OCI-LY1 (cell line): ENCODE results near the gene ZNF79.

Experiments used
- H2AFZ ChIP-seq: fragments of 200-600 bp; sonication (generic), shearing (Covaris generic); 2 replicates; pipeline ENCODE4 v1.6.0; 2014; ENCODE audit warnings: antibody characterized with exemption, mild to moderate bottlenecking, low read length
- H3F3A ChIP-seq: fragments of 200-600 bp; sonication (generic), shearing (Covaris generic); 2 replicates; pipeline ENCODE4 v1.6.0; 2014; ENCODE audit warnings: mild to moderate bottlenecking, antibody characterized with exemption, low read length, moderate library complexity; ENCODE audit not compliant: insufficient read depth
- H3K27ac ChIP-seq: fragments of 200-600 bp; sonication (generic); 2 replicates; pipeline ENCODE4 v1.5.1; 2014; ENCODE audit warnings: low read length, mixed run types, mild to moderate bottlenecking, low read depth; ENCODE audit not compliant: poor library complexity, severe bottlenecking
- H3K27me3 ChIP-seq: fragments of 200-600 bp; sonication (generic); 2 replicates; pipeline ENCODE4 v1.6.0; 2014; ENCODE audit warnings: antibody characterized with exemption, mild to moderate bottlenecking, low read length, moderate library complexity; ENCODE audit not compliant: insufficient read depth
- H3K36me3 ChIP-seq: fragments of 200-600 bp; sonication (generic); 2 replicates; pipeline ENCODE4 v1.6.1; 2014; ENCODE audit warnings: mild to moderate bottlenecking, antibody characterized with exemption, low read length, moderate library complexity, mixed read lengths; ENCODE audit not compliant: insufficient read depth
- H3K4me1 ChIP-seq: fragments of 200-600 bp; sonication (generic); 2 replicates; pipeline ENCODE4 v1.5.1; 2014; ENCODE audit warnings: mild to moderate bottlenecking, low read length, moderate library complexity; ENCODE audit not compliant: insufficient read depth, severe bottlenecking
- H3K4me2 ChIP-seq: fragments of 200-600 bp; sonication (generic), shearing (Covaris generic); 2 replicates; pipeline ENCODE4 v1.6.1; 2014; ENCODE audit warnings: low read length
- H3K4me3 ChIP-seq: fragments of 200-600 bp; sonication (generic); 2 replicates; pipeline ENCODE4 v1.5.1; 2014; ENCODE audit warnings: low read length, low read depth, mild to moderate bottlenecking, mixed read lengths; ENCODE audit not compliant: poor library complexity, severe bottlenecking
- H3K79me2 ChIP-seq: fragments of 200-600 bp; shearing (Covaris generic); 2 replicates; pipeline ENCODE4 v1.6.1; 2016; ENCODE audit warnings: mixed run types, low read length, mixed read lengths; ENCODE audit not compliant: insufficient read depth
- H3K9ac ChIP-seq: fragments of 200-600 bp; sonication (generic), shearing (Covaris generic); 2 replicates; pipeline ENCODE4 v1.6.1; 2014; ENCODE audit warnings: mild to moderate bottlenecking, low read length, mixed read lengths
- H3K9me2 ChIP-seq: fragments of 200-600 bp; sonication (generic), shearing (Covaris generic); 2 replicates; pipeline ENCODE4 v1.6.1; 2014; ENCODE audit warnings: low read depth, mild to moderate bottlenecking, low read length, mixed read lengths
- H3K9me3 ChIP-seq: fragments of 200-600 bp; shearing (Covaris generic); 2 replicates; pipeline ENCODE4 v1.6.1; 2014; ENCODE audit warnings: low read length, mixed read lengths
- H4K20me1 ChIP-seq: fragments of 200-600 bp; sonication (generic), shearing (Covaris generic); 2 replicates; pipeline ENCODE4 v1.6.0; 2016; ENCODE audit warnings: mild to moderate bottlenecking, low read length; ENCODE audit not compliant: insufficient read depth
- EZH2 ChIP-seq: fragments of 200-600 bp; sonication (generic), shearing (Covaris generic); IDR thresholded peaks from 2 replicates; pipeline ENCODE4 v1.8.0; 2017; ENCODE audit warnings: borderline replicate concordance, mixed run types, mild to moderate bottlenecking, antibody characterized with exemption, low read length, moderate library complexity, mixed read lengths
- TF ChIP-seq, protein P1 (sequence below): fragments of 200-600 bp; sonication (generic), shearing (Covaris generic); IDR thresholded peaks from 2 replicates; pipeline ENCODE4 v1.5.1; 2017; ENCODE audit warnings: mild to moderate bottlenecking, antibody characterized with exemption, low read length, moderate library complexity, mixed read lengths

ZNF79 gene

DNA sequence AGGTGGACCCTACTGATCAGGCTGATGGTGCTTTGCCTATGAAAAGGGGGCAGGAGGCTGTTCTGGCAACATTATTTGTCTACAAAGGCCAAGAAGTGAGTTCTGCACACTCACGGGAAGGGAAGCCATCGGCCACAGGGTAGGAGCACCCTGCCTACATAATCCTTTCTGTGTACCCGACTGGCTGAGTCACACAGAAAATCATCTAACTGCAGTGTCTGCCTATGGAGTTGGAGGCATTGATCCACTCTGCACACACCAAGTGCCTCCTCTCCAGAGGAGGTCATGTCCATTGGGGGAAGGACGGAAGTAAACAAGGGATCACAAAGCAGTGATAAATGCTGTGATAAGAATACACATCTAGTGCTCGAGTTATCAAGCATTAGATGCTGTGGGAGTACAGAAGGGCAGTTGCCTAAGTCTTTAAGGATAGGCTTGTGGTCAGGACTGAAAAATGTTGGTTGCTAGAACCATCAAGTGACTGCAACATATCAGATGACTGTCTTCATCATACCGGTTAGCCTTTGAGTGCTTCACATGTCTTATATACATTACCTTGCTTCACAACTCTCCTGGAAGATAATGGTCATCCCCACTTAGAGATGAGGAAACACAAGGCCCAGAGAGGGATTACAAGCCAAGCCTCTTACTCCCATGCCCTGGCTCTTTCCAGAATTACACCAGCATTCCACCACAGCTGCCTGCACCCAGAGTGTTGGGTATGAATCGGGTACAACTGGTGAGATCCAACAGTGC, 28.5 kb upstream of the ZNF79 start:
- Histone ChIP-seq H3K4me1 (peaks cover 18% of the 10 kb centered on the region), H3K9ac (peak overlapping the region; percentile 34; the same call in 1 of the 2 replicates), H3K9me2 (no peaks in the 10 kb centered on the region), H3F3A (no peaks in the 10 kb centered on the region), H3K79me2 (no peaks in the 10 kb centered on the region), H3K27me3 (no peaks in the 10 kb centered on the region), H3K36me3 (no peaks in the 10 kb centered on the region), H4K20me1 (no peaks in the 10 kb centered on the region), H2AFZ (no peak overlapping the region), H3K4me3 (peak overlapping the region; percentile 54), H3K27ac (no peak overlapping the region), H3K4me2 (peak overlapping the region; percentile 63), H3K9me3 (no peaks in the 10 kb centered on the region)
- TF ChIP-seq, protein P1, sequence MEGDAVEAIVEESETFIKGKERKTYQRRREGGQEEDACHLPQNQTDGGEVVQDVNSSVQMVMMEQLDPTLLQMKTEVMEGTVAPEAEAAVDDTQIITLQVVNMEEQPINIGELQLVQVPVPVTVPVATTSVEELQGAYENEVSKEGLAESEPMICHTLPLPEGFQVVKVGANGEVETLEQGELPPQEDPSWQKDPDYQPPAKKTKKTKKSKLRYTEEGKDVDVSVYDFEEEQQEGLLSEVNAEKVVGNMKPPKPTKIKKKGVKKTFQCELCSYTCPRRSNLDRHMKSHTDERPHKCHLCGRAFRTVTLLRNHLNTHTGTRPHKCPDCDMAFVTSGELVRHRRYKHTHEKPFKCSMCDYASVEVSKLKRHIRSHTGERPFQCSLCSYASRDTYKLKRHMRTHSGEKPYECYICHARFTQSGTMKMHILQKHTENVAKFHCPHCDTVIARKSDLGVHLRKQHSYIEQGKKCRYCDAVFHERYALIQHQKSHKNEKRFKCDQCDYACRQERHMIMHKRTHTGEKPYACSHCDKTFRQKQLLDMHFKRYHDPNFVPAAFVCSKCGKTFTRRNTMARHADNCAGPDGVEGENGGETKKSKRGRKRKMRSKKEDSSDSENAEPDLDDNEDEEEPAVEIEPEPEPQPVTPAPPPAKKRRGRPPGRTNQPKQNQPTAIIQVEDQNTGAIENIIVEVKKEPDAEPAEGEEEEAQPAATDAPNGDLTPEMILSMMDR = no peak
- TF ChIP-seq EZH2 = no peak

DNA sequence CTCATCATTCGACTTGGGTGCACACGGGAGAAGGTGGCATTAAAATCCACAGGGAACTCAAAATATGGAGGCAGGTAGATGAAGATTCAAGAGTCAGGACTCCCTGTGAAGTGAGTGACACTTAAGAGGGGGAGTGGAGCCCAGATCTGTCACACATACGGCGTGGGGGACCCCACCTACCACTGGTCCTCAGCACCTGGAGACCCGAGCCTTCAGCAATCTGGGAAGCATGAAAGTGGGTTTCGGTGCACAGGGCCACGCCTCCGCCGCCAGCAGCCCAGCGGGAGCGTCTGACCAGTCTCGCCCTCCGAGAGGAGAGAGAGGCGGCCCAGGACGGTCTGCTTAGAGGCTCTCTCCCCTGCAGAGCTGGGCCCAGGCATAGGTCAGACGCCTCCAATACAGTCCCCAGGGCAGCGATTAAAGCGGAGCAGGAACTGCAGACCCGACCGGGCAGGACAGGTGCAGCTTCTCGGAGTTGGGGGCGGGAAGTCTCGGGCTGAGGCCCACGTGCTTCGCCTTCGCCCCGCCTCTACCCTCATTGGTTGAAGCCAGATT, 27.9 kb upstream of the ZNF79 start:
- H2AFZ ChIP-seq = no peak overlapping the region
- H3K4me1 ChIP-seq = peaks cover 18% of the 10 kb centered on the region
- H3K27ac ChIP-seq = no peak overlapping the region
- H3K9me3 ChIP-seq = no peaks in the 10 kb centered on the region
- peak overlapping the region; percentile 63 for H3K4me2 ChIP-seq
- H3K36me3 ChIP-seq = no peaks in the 10 kb centered on the region
- peak overlapping the region; percentile 54 for H3K4me3 ChIP-seq
- no peaks in the 10 kb centered on the region for H3K27me3 ChIP-seq
- H4K20me1 ChIP-seq = no peaks in the 10 kb centered on the region
- H3K79me2 ChIP-seq = no peaks in the 10 kb centered on the region
- H3F3A ChIP-seq = no peaks in the 10 kb centered on the region
- TF ChIP-seq EZH2 = no peak
- TF ChIP-seq, protein P1 = no peak
- peak overlapping the region; percentile 34; the same call in 1 of the 2 replicates for H3K9ac ChIP-seq
- H3K9me2 ChIP-seq = no peaks in the 10 kb centered on the region

DNA sequence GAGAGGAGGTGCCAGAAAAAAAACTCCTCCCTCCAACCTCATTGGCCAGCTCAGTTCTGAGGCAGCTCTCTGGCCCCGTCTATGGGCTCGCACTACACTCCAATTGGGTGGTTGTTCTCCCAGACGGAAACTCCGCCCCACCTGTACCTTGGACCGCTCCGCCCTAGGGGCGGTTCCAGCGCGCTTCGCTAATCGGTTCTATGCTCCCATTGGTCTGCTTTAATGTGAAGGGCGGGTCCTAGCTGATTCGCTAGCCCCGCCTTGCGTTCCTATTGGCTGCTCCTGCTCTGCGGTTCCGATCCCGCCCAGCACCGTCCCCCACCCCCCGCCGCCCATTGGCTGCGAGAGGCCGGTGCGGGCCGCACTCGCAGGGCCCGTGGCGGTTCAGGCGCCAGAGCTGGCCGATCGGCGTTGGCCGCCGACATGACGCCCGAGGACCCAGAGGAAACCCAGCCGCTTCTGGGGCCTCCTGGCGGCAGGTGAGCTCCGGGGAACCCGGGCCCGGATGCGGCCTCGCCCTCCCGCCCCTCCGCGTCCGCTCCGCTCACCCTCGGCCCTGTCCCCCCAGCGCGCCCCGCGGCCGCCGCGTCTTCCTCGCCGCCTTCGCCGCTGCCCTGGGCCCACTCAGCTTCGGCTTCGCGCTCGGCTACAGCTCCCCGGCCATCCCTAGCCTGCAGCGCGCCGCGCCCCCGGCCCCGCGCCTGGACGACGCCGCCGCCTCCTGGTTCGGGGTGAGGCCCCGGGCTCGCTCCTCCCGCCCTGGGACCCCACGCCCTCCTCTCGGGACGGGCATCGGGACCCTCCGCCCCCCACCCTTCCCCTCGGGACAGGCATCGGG, 27.2 kb upstream of the ZNF79 start, which contains the start of gene SLC2A8:
TSS of gene SLC2A8 (plus strand) at position 362 of the 838 bp plus-strand sequence. CDS start at position 424, 62 bp downstream.
- Histone ChIP-seq H2AFZ (no peak within 1 kb of the TSS), H3K4me1 (peaks cover 18% of the 10 kb centered on the region), H3K36me3 (no peaks in the 10 kb centered on the region), H3K9ac (peak within 1 kb of the TSS; percentile 70), H3F3A (no peaks in the 10 kb centered on the region), H3K27me3 (no peaks in the 10 kb centered on the region), H3K4me3 (peak within 1 kb of the TSS; percentile 71), H3K4me2 (peak within 1 kb of the TSS; percentile 63), H3K9me3 (no peaks in the 10 kb centered on the region), H4K20me1 (no peaks in the 10 kb centered on the region), H3K79me2 (no peaks in the 10 kb centered on the region), H3K27ac (no peak within 1 kb of the TSS), H3K9me2 (no peaks in the 10 kb centered on the region)
- TF ChIP-seq, protein P1 = no peak
- no peak for TF ChIP-seq EZH2
